H1 (cell line): ENCODE data around the gene INAVA. TPM values are rescaled to one million over a fixed set of nuclear protein-coding genes. Genes with fewer than 3 reads are reported as not detected.

Experiments used
- CTCF ChIA-PET: fragments of 300-600 bp; sonication (Branson Sonifier 250); formaldehyde crosslinking; loops from one replicate; lab custom pipeline; 2021; ENCODE audit not compliant: partially characterized antibody; lab: Charles Lee
- POLR2A ChIA-PET: fragments of 300-600 bp; sonication (Branson Sonifier 250); formaldehyde crosslinking; loops from one replicate; lab custom pipeline; 2021; ENCODE audit warnings: inconsistent platforms; ENCODE audit not compliant: partially characterized antibody; lab: Charles Lee
- DNase-seq, 2 experiments: peaks; one replicate each; pipeline versions ENCODE4 v3.0.0 to v3.0.0-alpha.2; 2010 to 2022; ENCODE audit warnings: low spot score in 2 of 2, low read depth in 1 of 2, mixed read lengths in 1 of 2
- FAIRE-seq: peaks from 2 replicates; lab custom pipeline; 2011; peaks lifted over from hg19 to GRCh38; lab: Jason Lieb, UNC
- H2AFZ ChIP-seq: 2 replicates; pipeline ENCODE4 v1.8.1; 2012; ENCODE audit warnings: low read length, inconsistent platforms
- H2AK5ac ChIP-seq: 2 replicates; pipeline ENCODE4 v1.6.1; 2013; ENCODE audit warnings: low read depth, low read length
- H2BK120ac ChIP-seq: replicated peaks from 2 replicates; pipeline ENCODE3; 2013; ENCODE audit warnings: low read depth, low read length, inconsistent platforms
- H2BK12ac ChIP-seq: 2 replicates; pipeline ENCODE4 v1.6.1; 2013; ENCODE audit warnings: low read depth, low read length
- H2BK15ac ChIP-seq: 2 replicates; pipeline ENCODE4 v1.6.1; 2013; ENCODE audit warnings: low read length
- H2BK20ac ChIP-seq: 2 replicates; pipeline ENCODE4 v1.6.1; 2013; ENCODE audit warnings: low read length
- H2BK5ac ChIP-seq: 2 replicates; pipeline ENCODE4 v1.6.1; 2013; ENCODE audit warnings: low read depth, low read length
- H3K14ac ChIP-seq: 2 replicates; pipeline ENCODE4 v1.6.1; 2013; ENCODE audit warnings: inconsistent platforms; ENCODE audit not compliant: insufficient read length
- H3K18ac ChIP-seq: 2 replicates; pipeline ENCODE4 v1.6.1; 2013; ENCODE audit warnings: low read length; ENCODE audit errors: extremely low read depth
- H3K23ac ChIP-seq: 2 replicates; pipeline ENCODE4 v1.6.1; 2013; ENCODE audit warnings: inconsistent platforms; ENCODE audit not compliant: insufficient read length
- H3K23me2 ChIP-seq: 2 replicates; pipeline ENCODE4 v1.6.1; 2013; ENCODE audit warnings: low read depth, low read length
- H3K27ac ChIP-seq: 2 replicates; pipeline ENCODE4 v1.6.1; 2011; ENCODE audit warnings: low read depth, low read length, inconsistent platforms
- H3K27me3 ChIP-seq, 4 experiments: replicated peaks in 1 of 4; 1 replicate in 1 of 4; 2 replicates in 3 of 4; pipeline versions ENCODE4 v1.6.1 to v1.8.1; 2011 to 2013; ENCODE audit warnings: low read length in 3 of 4, mild to moderate bottlenecking in 3 of 4, inconsistent platforms in 2 of 4, mixed read lengths in 2 of 4, moderate library complexity in 1 of 4; ENCODE audit not compliant: control insufficient read depth in 3 of 4, insufficient read depth in 3 of 4; ENCODE audit errors: extremely low read depth in 1 of 4
- H3K36me3 ChIP-seq, 4 experiments: 2 replicates each; pipeline versions ENCODE4 v1.6.1 to v1.8.1; 2011 to 2013; ENCODE audit warnings: mild to moderate bottlenecking in 4 of 4, low read length in 3 of 4, moderate library complexity in 2 of 4, control low read depth in 1 of 4, inconsistent platforms in 1 of 4; ENCODE audit not compliant: insufficient read depth in 4 of 4, control insufficient read depth in 2 of 4
- H3K4ac ChIP-seq: replicated peaks from 2 replicates; pipeline ENCODE3; 2013; ENCODE audit warnings: low read length, low read depth, mixed read lengths, inconsistent platforms; ENCODE audit not compliant: insufficient read length
- H3K4me1 ChIP-seq, 4 experiments: replicated peaks in 1 of 4; 1 replicate in 1 of 4; 2 replicates in 3 of 4; pipeline versions ENCODE4 v1.6.1 to v1.8.1; 2011 to 2013; ENCODE audit warnings: low read length in 3 of 4, inconsistent platforms in 2 of 4, mixed read lengths in 1 of 4; ENCODE audit not compliant: insufficient read depth in 4 of 4, control insufficient read depth in 3 of 4
- H3K4me2 ChIP-seq, 2 experiments: 2 replicates each; pipeline versions ENCODE4 v1.6.1 to v1.8.1; 2011 to 2013; ENCODE audit warnings: low read depth in 2 of 2, low read length in 2 of 2, control low read depth in 1 of 2, inconsistent platforms in 1 of 2, mild to moderate bottlenecking in 1 of 2; ENCODE audit not compliant: insufficient read depth in 1 of 2
- H3K4me3 ChIP-seq, 4 experiments: fragments of 200-600, 300-600 bp in 1 of 4; sonication (generic), shearing (Covaris generic), sonication (Bioruptor Twin) in 1 of 4; 2 replicates each; pipeline versions ENCODE4 v1.5.1 to v1.8.1; 2011 to 2016; ENCODE audit warnings: low read length in 4 of 4, low read depth in 3 of 4, control low read depth in 2 of 4, inconsistent platforms in 2 of 4, mild to moderate bottlenecking in 2 of 4, mixed read lengths in 1 of 4, moderate library complexity in 1 of 4; ENCODE audit not compliant: insufficient read depth in 2 of 4; ENCODE audit errors: extremely low read depth in 1 of 4
- H3K56ac ChIP-seq: replicated peaks from 2 replicates; pipeline ENCODE3; 2013; ENCODE audit warnings: low read depth, mild to moderate bottlenecking, mixed read lengths, low read length, inconsistent platforms; ENCODE audit not compliant: insufficient read length
- H3K79me1 ChIP-seq: 2 replicates; pipeline ENCODE4 v1.6.1; 2013; ENCODE audit warnings: low read depth, low read length, control low read depth
- H3K79me2 ChIP-seq, 2 experiments: 2 replicates each; pipeline versions ENCODE4 v1.6.1 to v1.8.1; 2012 to 2013; ENCODE audit warnings: low read length in 2 of 2, mild to moderate bottlenecking in 2 of 2, inconsistent platforms in 1 of 2; ENCODE audit not compliant: insufficient read depth in 2 of 2, control insufficient read depth in 1 of 2
- H3K9ac ChIP-seq, 4 experiments: replicated peaks in 1 of 4; 1 replicate in 1 of 4; 2 replicates in 3 of 4; pipeline versions ENCODE4 v1.6.1 to v1.8.1; 2011 to 2013; ENCODE audit warnings: low read depth in 3 of 4, low read length in 3 of 4, control low read depth in 2 of 4, mild to moderate bottlenecking in 2 of 4, moderate library complexity in 2 of 4, inconsistent platforms in 1 of 4; ENCODE audit errors: extremely low read depth in 1 of 4
- H3K9me3 ChIP-seq, 2 experiments: 2 replicates each; pipeline versions ENCODE4 v1.6.1 to v1.8.1; 2012 to 2013; ENCODE audit warnings: mild to moderate bottlenecking in 2 of 2, moderate library complexity in 2 of 2, control low read depth in 1 of 2, inconsistent platforms in 1 of 2, low read depth in 1 of 2, low read length in 1 of 2, mixed read lengths in 1 of 2; ENCODE audit not compliant: insufficient read depth in 2 of 2
- H4K20me1 ChIP-seq, 2 experiments: replicated peaks in 1 of 2; 2 replicates each; pipeline versions ENCODE3 to v1.8.1; 2011 to 2013; ENCODE audit warnings: inconsistent platforms in 2 of 2, low read length in 2 of 2, mild to moderate bottlenecking in 1 of 2; ENCODE audit not compliant: insufficient read depth in 2 of 2, control insufficient read depth in 1 of 2
- H4K5ac ChIP-seq: 2 replicates; pipeline ENCODE4 v1.6.1; 2013; ENCODE audit warnings: low read length, low read depth, mixed read lengths, inconsistent platforms; ENCODE audit not compliant: insufficient read length
- H4K8ac ChIP-seq: 2 replicates; pipeline ENCODE4 v1.8.0; 2013; ENCODE audit warnings: mild to moderate bottlenecking, moderate library complexity, low read length, inconsistent platforms; ENCODE audit not compliant: insufficient read depth; ENCODE audit errors: extremely low read depth
- H4K91ac ChIP-seq: replicated peaks from 2 replicates; pipeline ENCODE3; 2013; ENCODE audit warnings: low read length, mixed read lengths, inconsistent platforms; ENCODE audit not compliant: insufficient read length
- HDAC6 ChIP-seq: IDR thresholded peaks from one replicate; pipeline ENCODE4 v1.7.1; 2012; ENCODE audit warnings: low read depth, mild to moderate bottlenecking, inconsistent platforms, low read length, moderate library complexity
- USF2 ChIP-seq: IDR thresholded peaks from 2 replicates; pipeline ENCODE4 v1.6.1; 2011; ENCODE audit warnings: low read length, improper control_type of control experiment
- WGBS, 2 experiments: shearing (Covaris generic) in 1 of 2; methylation state at CpG; one replicate each; pipeline versions ENCODE4 v1.1.6 to v1.1.7; 2013 to 2015; ENCODE audit warnings: low lambda C conversion rate in 2 of 2, mixed read lengths in 2 of 2, inconsistent platforms in 1 of 2, low coverage in 1 of 2, missing lambda C conversion rate in 1 of 2; ENCODE audit not compliant: insufficient replicate concordance in 2 of 2, insufficient coverage in 1 of 2, insufficient read length in 1 of 2; ENCODE audit errors: extremely low coverage in 1 of 2, missing lambda C conversion rate in 1 of 2; 5-methylcytosine and 5-hydroxymethylcytosine counted together
- polyA plus RNA-seq, 7 experiments: library from polyadenylated mRNA; depleted of rRNA in 3 of 7; stranded (reverse) in 5 of 7; unstranded in 2 of 7; fragments of >200 nt in 5 of 7; fragments of 200-250 nt in 2 of 7; gene quantifications; 1 replicate in 5 of 7; 2 replicates in 1 of 7; 4 replicates in 1 of 7; pipeline versions ENCODE4 v1.2.1 to v1.2.3, GENCODE V29; 2011 to 2013; ENCODE audit warnings: missing spikeins in 2 of 7, mixed read lengths in 2 of 7
- total RNA-seq: library from RNA; stranded (reverse); fragmentation: NEBNext Ultra II Directional; extraction: Animal tissue kit (Norgen Biotek cat#: 25700); gene quantifications from 2 replicates; pipeline ENCODE4 v1.2.1, GENCODE V29; 2021
- TF ChIP-seq, protein P1 (sequence below): IDR thresholded peaks from 2 replicates; pipeline ENCODE4 v1.6.1; 2012; ENCODE audit warnings: inconsistent platforms

The INAVA gene
- total and polyA plus RNA-seq, 2 of the 8 experiments (the other 6 are each of a cell fraction or from before 2014, with no cell fraction given) = 46.8 to 49.3 TPM

DNA sequence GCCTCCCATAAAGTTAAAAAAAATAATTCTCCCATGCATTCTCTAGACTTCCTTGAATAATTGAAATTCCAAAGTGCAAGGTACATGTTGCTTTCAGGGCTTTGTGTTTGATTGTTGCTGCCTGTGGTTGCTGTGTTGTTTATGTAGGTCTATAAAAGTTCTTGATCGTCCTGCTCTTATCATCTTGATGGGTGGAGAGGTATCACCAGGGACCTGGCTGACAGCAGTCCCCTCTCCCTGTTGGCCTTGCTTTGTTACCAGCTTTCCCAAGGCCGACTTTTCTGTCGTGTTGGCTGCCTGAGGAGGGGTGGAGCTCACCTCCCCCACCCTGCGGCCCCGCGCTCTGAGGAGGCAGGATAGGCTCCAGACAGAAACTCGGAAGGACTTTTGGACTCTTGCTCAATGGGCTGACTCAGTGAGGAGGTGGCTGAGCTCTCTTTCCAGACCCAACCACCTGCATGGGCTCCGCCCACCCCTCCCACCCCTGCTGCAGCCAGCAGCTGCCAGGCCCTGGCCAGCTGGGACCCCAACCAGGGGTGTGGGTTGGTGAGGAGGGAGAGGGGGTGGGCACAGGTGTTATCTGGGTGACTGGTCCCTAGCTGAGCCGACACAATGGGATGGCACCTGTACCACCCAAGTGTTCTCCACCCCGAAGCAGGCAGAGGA, 2.0 kb downstream of the INAVA start:
- DNase-seq = no peak
- Histone ChIP-seq H3K23me2 (peaks cover 7% of the 10 kb centered on the region), H4K8ac (peak overlapping the region; percentile 22; the same call in 1 of the 2 replicates), H3K18ac (no peak overlapping the region), H3K9me3 (no peaks in the 10 kb centered on the region), H3K4me3 (no peak overlapping the region), H2BK5ac (peak overlapping the region; percentile 52; the same call in 1 of the 2 replicates), H2AFZ (no peak overlapping the region), H3K27ac (no peak overlapping the region), H3K4ac (no peak overlapping the region), H3K23ac (no peak overlapping the region), H3K56ac (no peak overlapping the region), H4K20me1 (peaks cover 9 to 17% of the 10 kb centered on the region in 2 experiments), H3K4me2 (peak overlapping the region in 1 of 2 experiments; percentile 95; a peak in 2 of 4 replicates), H3K27me3 (no peaks in the 10 kb centered on the region), H2BK20ac (no peak overlapping the region), H3K79me1 (peaks cover 25% of the 10 kb centered on the region), H3K36me3 (peaks cover 4 to 38% (median 25%) of the 10 kb centered on the region in 4 experiments; a peak in 7 of 8 replicates), H2BK15ac (no peak overlapping the region; the same call in 1 of the 2 replicates), H3K79me2 (peaks cover 3 to 58% of the 10 kb centered on the region in 2 experiments), H2BK12ac (no peak overlapping the region), H3K4me1 (peaks cover 13 to 39% (median 30%) of the 10 kb centered on the region in 4 experiments), H4K91ac (no peak overlapping the region), H3K9ac (no peak overlapping the region; a peak in 1 of 7 replicates), H4K5ac (no peak overlapping the region), H3K14ac (no peak overlapping the region), H2AK5ac (no peak overlapping the region), H2BK120ac (no peak overlapping the region)
- 77% methylated on average over 10 of the region's 10 CpGs; no CpG with 5 or more reads in 1 of the 2 experiments for WGBS, 2 experiments
- TF ChIP-seq HDAC6 (no peak), USF2 (no peak)
- TF ChIP-seq, protein P1, sequence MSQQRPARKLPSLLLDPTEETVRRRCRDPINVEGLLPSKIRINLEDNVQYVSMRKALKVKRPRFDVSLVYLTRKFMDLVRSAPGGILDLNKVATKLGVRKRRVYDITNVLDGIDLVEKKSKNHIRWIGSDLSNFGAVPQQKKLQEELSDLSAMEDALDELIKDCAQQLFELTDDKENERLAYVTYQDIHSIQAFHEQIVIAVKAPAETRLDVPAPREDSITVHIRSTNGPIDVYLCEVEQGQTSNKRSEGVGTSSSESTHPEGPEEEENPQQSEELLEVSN = no peak
- FAIRE-seq = no peak
- CTCF ChIA-PET = interaction anchor here (0.6 to 2.4 kb wide), 7 partner anchors 8 to 106 kb away, joined by 3 to 17 read pairs (median 4); no protein-coding TSS in a partner anchor
- POLR2A ChIA-PET = interaction anchor here (0.7 to 11.2 kb wide), 8 partner anchors 8 to 36 kb away, joined by 3 to 208 read pairs (median 4); no protein-coding TSS in a partner anchor
